Amygdala (tissue), 56 donors: ENCODE data around the gene AKAP9.
"Not testable (repeated sequence)": the region's sequence is repeated elsewhere in the genome, so short reads cannot be mapped to it uniquely, and the experiment has no call there.

ENCODE experiments used
- DNase-seq, 56 donors: peaks; one replicate each; lab custom pipeline; 2025; lab: John Stamatoyannopoulos, UW

AKAP9 gene

GRCh38 chr7:91999631-92000565 lies 59.2 kb downstream of the AKAP9 start:
- no peak for DNase-seq

- DNase-seq: no peak
Observed at GRCh38 chr7:92002720-92003119, 62.1 kb downstream of the AKAP9 start.

GRCh38 chr7:92006046-92006445 lies 65.4 kb downstream of the AKAP9 start:
- no peak for DNase-seq

- DNase-seq: no peak
Observed at GRCh38 chr7:92010215-92010614, 69.6 kb downstream of the AKAP9 start.

GRCh38 chr7:92013611-92014010 lies 72.9 kb downstream of the AKAP9 start:
- DNase-seq: no peak

- no peak for DNase-seq
Observed at GRCh38 chr7:92020636-92021035, 80.0 kb downstream of the AKAP9 start.

- DNase-seq: no peak
Observed at GRCh38 chr7:92025260-92025659, 84.6 kb downstream of the AKAP9 start.

- not testable (repeated sequence) for DNase-seq
Observed at GRCh38 chr7:92026635-92027034, 86.0 kb downstream of the AKAP9 start.

GRCh38 chr7:92027128-92027527 lies 86.5 kb downstream of the AKAP9 start:
- DNase-seq: not testable (repeated sequence)

- DNase-seq: no peak
Observed at GRCh38 chr7:92028226-92028625, 87.6 kb downstream of the AKAP9 start.

- no peak for DNase-seq
Observed at GRCh38 chr7:92028686-92029085, 88.0 kb downstream of the AKAP9 start.

- no peak for DNase-seq
Observed at GRCh38 chr7:92034116-92034515, 93.5 kb downstream of the AKAP9 start.

- DNase-seq: no peak
Observed at GRCh38 chr7:92035576-92035975, 94.9 kb downstream of the AKAP9 start.

- no peak for DNase-seq
Observed at GRCh38 chr7:92039900-92040299, 99.2 kb downstream of the AKAP9 start.

- no peak for DNase-seq
Observed at GRCh38 chr7:92042056-92042737, 101.5 kb downstream of the AKAP9 start.

- DNase-seq: no peak
Observed at GRCh38 chr7:92043098-92043497, 102.4 kb downstream of the AKAP9 start.

GRCh38 chr7:92043637-92044036 lies 103.0 kb downstream of the AKAP9 start:
- DNase-seq: no peak

GRCh38 chr7:92044148-92044547 lies 103.5 kb downstream of the AKAP9 start:
- no peak for DNase-seq

GRCh38 chr7:92044940-92045339 lies 104.3 kb downstream of the AKAP9 start:
- DNase-seq: no peak

- DNase-seq: no peak
Observed at GRCh38 chr7:92051655-92052054, 111.0 kb downstream of the AKAP9 start.

GRCh38 chr7:92052159-92052558 lies 111.5 kb downstream of the AKAP9 start:
- DNase-seq: no peak

- no peak for DNase-seq
Observed at GRCh38 chr7:92052684-92053083, 112.0 kb downstream of the AKAP9 start.
